ENCODE measurements around the gene TMEM109. TPM values are rescaled to one million over a fixed set of nuclear protein-coding genes. Genes with fewer than 3 reads are reported as not detected.

TMEM109 gene
- total and polyA plus RNA-seq, 2 donors, result 18.7 to 58.1 TPM

DNA sequence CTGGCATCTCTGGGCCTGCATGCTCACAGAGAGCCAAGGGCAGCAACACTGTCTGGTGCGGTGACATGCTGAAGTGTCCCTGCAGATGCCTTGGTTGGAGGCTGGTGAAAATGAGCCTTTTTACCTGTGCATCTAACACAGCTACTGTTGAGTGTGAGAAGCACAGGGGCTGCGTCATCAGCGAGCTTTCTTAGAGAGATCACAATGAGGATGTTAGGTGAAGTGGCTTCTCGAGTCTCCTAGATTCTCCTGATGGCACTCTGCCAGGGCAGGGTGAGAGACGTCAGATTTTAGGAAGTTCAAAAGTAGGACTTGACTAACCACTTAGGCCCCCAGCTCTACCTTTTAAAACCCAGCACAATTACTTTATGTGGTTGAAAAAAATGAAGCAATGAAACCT lies 41.6 kb downstream of the TMEM109 start:
- peaks cover 0 to 3% of the 10 kb centered on the region in 2 donors for H3K9me3 ChIP-seq (ENCODE audit: control insufficient read depth in 2 of 2, insufficient read depth in 1 of 2, low read length in 1 of 2)
- no peak overlapping the region for H3K27ac ChIP-seq (ENCODE audit: low read depth in 1 of 2, low read length in 1 of 2)
- no peaks in the 10 kb centered on the region for H3K36me3 ChIP-seq (ENCODE audit: control insufficient read depth in 2 of 2, insufficient read depth in 2 of 2, low read length in 1 of 2)
- 30% methylated on average over 5 of the region's 5 CpGs for WGBS
- H3K27me3 ChIP-seq (ENCODE audit: control insufficient read depth in 2 of 2, insufficient read depth in 1 of 2, low read length in 1 of 2), result peaks cover 8 to 66% of the 10 kb centered on the region in 2 donors
- H3K4me3 ChIP-seq (ENCODE audit: low read length in 2 of 2), result no peak overlapping the region
- H3K4me1 ChIP-seq (ENCODE audit: control insufficient read depth in 2 of 2, insufficient read depth in 2 of 2, low read length in 2 of 2), result peaks cover 5 to 19% of the 10 kb centered on the region in 2 donors
- DNase-seq (ENCODE audit: low read depth in 6 of 9, low spot score in 9 of 9), result no peak

DNA sequence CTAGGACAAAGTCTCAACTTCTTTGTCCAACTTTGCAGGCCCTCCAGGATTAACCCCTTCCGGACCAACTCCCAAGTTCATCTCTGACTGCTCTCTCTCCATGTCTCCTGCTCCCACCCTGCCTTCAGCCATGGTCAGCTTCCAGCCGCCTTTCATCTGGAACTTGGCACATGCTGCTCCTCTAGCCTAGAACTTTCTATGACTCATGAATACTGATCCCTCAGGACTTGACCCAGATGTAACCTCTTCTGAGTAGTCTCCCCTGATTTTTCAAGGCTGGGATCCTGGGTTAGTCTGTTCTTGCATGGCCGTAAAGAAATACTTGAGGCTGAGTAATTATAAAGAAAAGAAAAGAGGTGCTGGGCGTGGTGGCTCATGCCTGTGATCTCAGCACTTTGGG lies 43.2 kb downstream of the TMEM109 start:
- Histone ChIP-seq H3K9me3 (ENCODE audit: control insufficient read depth in 2 of 2, insufficient read depth in 1 of 2, low read length in 1 of 2) (no peaks in the 10 kb centered on the region), H3K27ac (ENCODE audit: low read depth in 1 of 2, low read length in 1 of 2) (no peak overlapping the region), H3K36me3 (ENCODE audit: control insufficient read depth in 2 of 2, insufficient read depth in 2 of 2, low read length in 1 of 2) (no peaks in the 10 kb centered on the region), H3K27me3 (ENCODE audit: control insufficient read depth in 2 of 2, insufficient read depth in 1 of 2, low read length in 1 of 2) (peaks cover 2 to 60% of the 10 kb centered on the region in 2 donors), H3K4me1 (ENCODE audit: control insufficient read depth in 2 of 2, insufficient read depth in 2 of 2, low read length in 2 of 2) (peaks cover 0 to 7% of the 10 kb centered on the region in 2 donors), H3K4me3 (ENCODE audit: low read length in 2 of 2) (no peak overlapping the region)
- DNase-seq (ENCODE audit: low read depth in 6 of 9, low spot score in 9 of 9), result no peak
- 95% methylated on average over 4 of the region's 4 CpGs for WGBS

DNA sequence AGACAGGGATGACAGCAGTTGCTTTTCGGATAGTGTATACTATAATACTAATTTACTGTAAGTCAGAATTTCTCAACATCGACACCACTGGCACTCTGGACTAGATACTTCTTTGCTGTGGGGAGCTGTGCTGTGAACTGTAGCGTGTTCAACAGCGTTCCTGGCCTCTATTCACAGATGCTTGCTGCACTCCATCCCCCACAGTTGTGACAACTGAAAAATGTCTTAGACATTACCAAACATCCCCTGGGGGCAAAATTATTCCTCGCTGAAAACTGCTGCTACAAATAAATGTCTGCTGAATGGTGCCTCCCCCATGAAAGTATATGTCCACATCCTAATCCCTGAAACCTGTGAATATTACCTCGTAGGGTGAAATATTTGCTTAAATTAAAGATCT lies 45.5 kb downstream of the TMEM109 start:
- DNase-seq (ENCODE audit: low read depth in 6 of 9, low spot score in 9 of 9), result no peak
- no peak overlapping the region for H3K4me3 ChIP-seq (ENCODE audit: low read length in 2 of 2)
- 94% methylated on average over 6 of the region's 6 CpGs for WGBS

DNA sequence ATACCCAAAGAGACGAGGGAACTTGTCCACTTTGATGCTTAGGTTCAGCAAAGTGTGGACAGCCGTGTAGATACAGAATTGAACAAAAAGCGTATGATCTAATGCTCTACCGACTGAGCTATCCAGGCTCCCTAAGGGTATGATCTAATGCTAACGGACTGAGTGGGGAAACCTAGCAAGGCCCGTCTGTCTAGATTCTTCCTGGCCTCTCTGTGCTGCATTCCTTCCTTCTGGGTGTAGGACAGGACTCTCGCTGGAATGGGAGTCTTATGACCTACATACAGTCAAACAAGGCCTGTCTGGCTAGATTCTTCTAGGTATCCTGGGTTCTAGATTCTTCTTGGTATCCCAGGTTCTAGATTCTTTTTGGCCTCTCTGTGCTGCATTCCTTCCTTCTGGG lies 46.4 kb downstream of the TMEM109 start:
- Histone ChIP-seq H3K36me3 (ENCODE audit: control insufficient read depth in 2 of 2, insufficient read depth in 2 of 2, low read length in 1 of 2) (no peaks in the 10 kb centered on the region), H3K4me3 (ENCODE audit: low read length in 2 of 2) (no peak overlapping the region), H3K4me1 (ENCODE audit: control insufficient read depth in 2 of 2, insufficient read depth in 2 of 2, low read length in 2 of 2) (no peaks in the 10 kb centered on the region), H3K9me3 (ENCODE audit: control insufficient read depth in 2 of 2, insufficient read depth in 1 of 2, low read length in 1 of 2) (no peaks in the 10 kb centered on the region), H3K27ac (ENCODE audit: low read depth in 1 of 2, low read length in 1 of 2) (no peak overlapping the region), H3K27me3 (ENCODE audit: control insufficient read depth in 2 of 2, insufficient read depth in 1 of 2, low read length in 1 of 2) (peaks cover 2 to 38% of the 10 kb centered on the region in 2 donors)
- 98% methylated on average over 7 of the region's 7 CpGs for WGBS
- no peak for DNase-seq (ENCODE audit: low read depth in 6 of 9, low spot score in 9 of 9)

More for the DNA sequence above, 45.5 kb downstream of the TMEM109 start:
- H3K27ac ChIP-seq (ENCODE audit: low read depth in 1 of 2, low read length in 1 of 2), result no peak overlapping the region
- H3K4me1 ChIP-seq (ENCODE audit: control insufficient read depth in 2 of 2, insufficient read depth in 2 of 2, low read length in 2 of 2), result no peaks in the 10 kb centered on the region
- no peaks in the 10 kb centered on the region for H3K9me3 ChIP-seq (ENCODE audit: control insufficient read depth in 2 of 2, insufficient read depth in 1 of 2, low read length in 1 of 2)
- no peaks in the 10 kb centered on the region for H3K36me3 ChIP-seq (ENCODE audit: control insufficient read depth in 2 of 2, insufficient read depth in 2 of 2, low read length in 1 of 2)
- H3K27me3 ChIP-seq (ENCODE audit: control insufficient read depth in 2 of 2, insufficient read depth in 1 of 2, low read length in 1 of 2), result peaks cover 2 to 42% of the 10 kb centered on the region in 2 donors

DNA sequence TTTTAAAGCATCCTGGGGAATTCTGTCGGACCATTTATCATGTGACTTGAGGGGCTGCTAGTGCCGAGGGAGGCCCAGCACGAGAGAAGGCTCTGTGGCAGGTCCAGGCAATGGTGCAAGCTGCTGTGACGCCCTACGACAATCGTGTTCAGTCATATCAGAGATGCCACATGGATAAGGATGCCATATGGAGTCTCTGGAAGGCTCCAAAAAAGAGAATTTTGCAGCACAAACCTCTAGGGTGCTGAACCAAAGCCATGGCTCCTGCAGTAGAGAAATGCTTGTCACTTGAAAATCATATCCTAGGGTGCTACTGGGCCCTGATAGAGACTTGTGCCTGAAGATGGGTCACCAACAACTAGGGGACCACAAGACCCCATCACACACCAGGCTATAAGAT lies 50.8 kb downstream of the TMEM109 start:
- H3K27ac ChIP-seq (ENCODE audit: low read depth in 1 of 2, low read length in 1 of 2), result no peak overlapping the region
- DNase-seq (ENCODE audit: low read depth in 6 of 9, low spot score in 9 of 9), result no peak
- H3K9me3 ChIP-seq (ENCODE audit: control insufficient read depth in 2 of 2, insufficient read depth in 1 of 2, low read length in 1 of 2), result no peaks in the 10 kb centered on the region
- no peaks in the 10 kb centered on the region for H3K36me3 ChIP-seq (ENCODE audit: control insufficient read depth in 2 of 2, insufficient read depth in 2 of 2, low read length in 1 of 2)
- no peak overlapping the region for H3K4me3 ChIP-seq (ENCODE audit: low read length in 2 of 2)
- WGBS, result 96% methylated on average over 6 of the region's 6 CpGs
- H3K4me1 ChIP-seq (ENCODE audit: control insufficient read depth in 2 of 2, insufficient read depth in 2 of 2, low read length in 2 of 2), result no peaks in the 10 kb centered on the region
- peaks cover 2 to 19% of the 10 kb centered on the region in 2 donors for H3K27me3 ChIP-seq (ENCODE audit: control insufficient read depth in 2 of 2, insufficient read depth in 1 of 2, low read length in 1 of 2)

DNA sequence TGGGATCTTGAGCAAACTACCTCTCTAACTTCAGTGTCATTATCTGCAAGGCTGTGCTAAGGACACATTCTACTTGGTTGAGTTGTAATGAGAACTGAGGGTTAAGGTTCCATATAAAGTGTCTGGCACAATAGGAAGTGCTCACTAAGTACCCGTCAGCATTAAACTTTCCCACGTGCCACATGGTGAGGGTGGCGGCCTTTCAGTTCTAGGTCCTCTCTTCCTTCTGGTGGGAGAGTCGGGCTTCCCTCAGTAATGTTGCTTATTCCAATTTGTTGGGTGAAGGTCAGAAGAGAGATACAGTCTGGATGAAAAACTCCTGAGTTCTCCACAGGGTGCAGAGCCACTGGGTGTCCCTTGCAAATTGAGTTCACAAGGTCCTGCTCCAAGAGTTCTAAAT lies 52.9 kb downstream of the TMEM109 start:
- no peak overlapping the region for H3K27ac ChIP-seq (ENCODE audit: low read depth in 1 of 2, low read length in 1 of 2)
- peaks cover 10 to 19% of the 10 kb centered on the region in 2 donors for H3K4me1 ChIP-seq (ENCODE audit: control insufficient read depth in 2 of 2, insufficient read depth in 2 of 2, low read length in 2 of 2)
- 93% methylated on average over 4 of the region's 4 CpGs for WGBS
- DNase-seq (ENCODE audit: low read depth in 6 of 9, low spot score in 9 of 9), result no peak
- no peak overlapping the region for H3K4me3 ChIP-seq (ENCODE audit: low read length in 2 of 2)
- peaks cover 0 to 2% of the 10 kb centered on the region in 2 donors for H3K27me3 ChIP-seq (ENCODE audit: control insufficient read depth in 2 of 2, insufficient read depth in 1 of 2, low read length in 1 of 2)
- H3K36me3 ChIP-seq (ENCODE audit: control insufficient read depth in 2 of 2, insufficient read depth in 2 of 2, low read length in 1 of 2), result no peaks in the 10 kb centered on the region
- no peaks in the 10 kb centered on the region for H3K9me3 ChIP-seq (ENCODE audit: control insufficient read depth in 2 of 2, insufficient read depth in 1 of 2, low read length in 1 of 2)

DNA sequence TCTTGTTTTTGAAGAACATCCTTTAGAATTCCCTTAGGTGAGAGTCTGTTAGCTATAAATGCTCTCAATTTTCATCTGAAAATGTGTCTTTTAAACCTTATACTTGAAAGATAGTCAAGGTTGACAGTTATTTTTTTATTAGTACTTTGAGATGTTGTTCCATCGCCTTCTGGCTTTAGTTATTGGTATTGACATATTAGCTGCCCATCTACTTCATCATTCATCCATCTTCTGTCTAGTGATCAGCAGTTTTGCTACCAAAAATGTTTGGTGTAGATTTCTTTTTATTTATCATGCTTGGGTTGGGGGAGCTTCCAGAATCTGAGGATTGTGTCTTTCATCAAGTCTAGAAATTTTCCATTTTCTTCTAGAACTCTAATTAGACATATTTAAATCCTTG lies 54.3 kb downstream of the TMEM109 start:
- 100% methylated on average over 1 of the region's 1 CpG for WGBS
- Histone ChIP-seq H3K27me3 (ENCODE audit: control insufficient read depth in 2 of 2, insufficient read depth in 1 of 2, low read length in 1 of 2) (peaks cover 0 to 1% of the 10 kb centered on the region in 2 donors), H3K36me3 (ENCODE audit: control insufficient read depth in 2 of 2, insufficient read depth in 2 of 2, low read length in 1 of 2) (no peaks in the 10 kb centered on the region), H3K9me3 (ENCODE audit: control insufficient read depth in 2 of 2, insufficient read depth in 1 of 2, low read length in 1 of 2) (peaks cover 0 to 3% of the 10 kb centered on the region in 2 donors), H3K27ac (ENCODE audit: low read depth in 1 of 2, low read length in 1 of 2) (no peak overlapping the region), H3K4me1 (ENCODE audit: control insufficient read depth in 2 of 2, insufficient read depth in 2 of 2, low read length in 2 of 2) (peaks cover 16 to 33% of the 10 kb centered on the region in 2 donors), H3K4me3 (ENCODE audit: low read length in 2 of 2) (no peak overlapping the region)
- DNase-seq (ENCODE audit: low read depth in 6 of 9, low spot score in 9 of 9), result no peak

DNA sequence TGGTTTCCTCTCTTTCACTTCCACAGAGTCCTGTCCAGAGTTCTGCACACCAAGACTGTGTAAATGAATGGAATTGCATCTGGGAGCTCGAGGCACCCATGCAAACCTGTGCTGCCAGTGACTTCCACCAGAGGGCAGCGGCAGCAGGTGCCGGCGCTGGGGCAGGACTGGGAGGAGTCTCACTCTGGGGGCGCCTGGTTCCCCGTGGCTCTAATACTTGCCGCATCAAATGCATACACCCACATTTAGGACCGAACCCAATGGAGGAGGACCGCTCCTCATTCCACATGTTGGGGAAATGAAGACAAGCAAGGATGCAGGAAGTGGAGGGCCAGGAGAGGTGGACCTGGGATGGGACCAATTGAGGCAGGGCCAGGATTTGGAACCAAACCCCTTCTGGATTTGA lies 56.4 kb downstream of the TMEM109 start:
- H3K27me3 ChIP-seq (ENCODE audit: control insufficient read depth in 2 of 2, insufficient read depth in 1 of 2, low read length in 1 of 2), result no peaks in the 10 kb centered on the region
- no peaks in the 10 kb centered on the region for H3K36me3 ChIP-seq (ENCODE audit: control insufficient read depth in 2 of 2, insufficient read depth in 2 of 2, low read length in 1 of 2)
- H3K4me3 ChIP-seq (ENCODE audit: low read length in 2 of 2), result peak overlapping the region in 1 of 2 donors; percentile 7
- H3K27ac ChIP-seq (ENCODE audit: low read depth in 1 of 2, low read length in 1 of 2), result no peak overlapping the region
- peaks cover 0 to 3% of the 10 kb centered on the region in 2 donors for H3K9me3 ChIP-seq (ENCODE audit: control insufficient read depth in 2 of 2, insufficient read depth in 1 of 2, low read length in 1 of 2)
- peaks cover 30 to 49% of the 10 kb centered on the region in 2 donors for H3K4me1 ChIP-seq (ENCODE audit: control insufficient read depth in 2 of 2, insufficient read depth in 2 of 2, low read length in 2 of 2)
- peak in 6 of 9 donors; percentile 62 to 83 (median 71) for DNase-seq (ENCODE audit: low read depth in 6 of 9, low spot score in 9 of 9)
- WGBS, result 15% methylated on average over 9 of the region's 9 CpGs

DNA sequence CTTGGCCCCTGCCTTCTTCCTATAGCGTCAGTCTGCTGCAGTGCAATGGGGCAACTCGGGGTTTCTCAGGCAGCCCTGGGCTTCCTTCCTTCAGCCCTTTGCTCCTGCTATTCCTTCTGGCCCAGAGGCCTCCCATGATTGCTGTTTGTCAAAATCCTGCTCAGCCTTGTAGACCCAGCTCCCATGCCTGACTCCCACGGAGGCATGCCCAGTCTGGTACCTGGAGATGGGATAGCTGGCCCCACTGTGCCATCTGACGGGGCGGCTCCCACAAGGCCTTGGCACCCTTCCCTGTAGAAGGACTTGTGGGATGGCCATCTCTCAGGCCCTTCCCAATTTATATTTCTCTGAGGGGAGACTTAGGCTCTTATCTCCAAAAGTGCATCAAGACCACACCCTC lies 56.9 kb downstream of the TMEM109 start:
- Histone ChIP-seq H3K9me3 (ENCODE audit: control insufficient read depth in 2 of 2, insufficient read depth in 1 of 2, low read length in 1 of 2) (peaks cover 0 to 3% of the 10 kb centered on the region in 2 donors), H3K36me3 (ENCODE audit: control insufficient read depth in 2 of 2, insufficient read depth in 2 of 2, low read length in 1 of 2) (no peaks in the 10 kb centered on the region), H3K27ac (ENCODE audit: low read depth in 1 of 2, low read length in 1 of 2) (peak overlapping the region in 1 of 2 donors; percentile 74), H3K27me3 (ENCODE audit: control insufficient read depth in 2 of 2, insufficient read depth in 1 of 2, low read length in 1 of 2) (no peaks in the 10 kb centered on the region), H3K4me1 (ENCODE audit: control insufficient read depth in 2 of 2, insufficient read depth in 2 of 2, low read length in 2 of 2) (peaks cover 30 to 49% of the 10 kb centered on the region in 2 donors), H3K4me3 (ENCODE audit: low read length in 2 of 2) (peak overlapping the region in 1 of 2 donors; percentile 53)
- 93% methylated on average over 5 of the region's 5 CpGs for WGBS
- DNase-seq (ENCODE audit: low read depth in 6 of 9, low spot score in 9 of 9), result peak in 1 of 9 donors; percentile 35
